ENCODE results near the gene PEAK1.

DNA sequence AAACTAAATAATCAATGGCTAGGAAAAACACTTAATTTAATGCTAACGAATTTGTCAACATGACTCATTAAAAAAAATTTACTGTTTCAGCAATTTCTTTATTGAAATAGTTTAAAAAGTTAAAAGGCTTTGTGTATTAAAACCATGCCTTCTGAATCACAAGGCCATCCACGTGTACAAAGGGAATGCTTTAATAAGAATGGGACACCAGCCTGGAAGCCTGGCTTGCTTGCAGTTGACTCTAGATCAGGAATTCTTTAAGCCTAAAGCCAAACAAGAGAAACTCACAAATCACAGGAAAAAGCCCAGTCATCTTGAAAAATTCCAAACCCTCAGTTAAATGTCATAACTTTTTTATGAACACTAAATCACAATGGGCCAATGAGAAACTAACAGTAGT lies 137.6 kb downstream of the PEAK1 start:
- TF ChIP-seq, protein P1, sequence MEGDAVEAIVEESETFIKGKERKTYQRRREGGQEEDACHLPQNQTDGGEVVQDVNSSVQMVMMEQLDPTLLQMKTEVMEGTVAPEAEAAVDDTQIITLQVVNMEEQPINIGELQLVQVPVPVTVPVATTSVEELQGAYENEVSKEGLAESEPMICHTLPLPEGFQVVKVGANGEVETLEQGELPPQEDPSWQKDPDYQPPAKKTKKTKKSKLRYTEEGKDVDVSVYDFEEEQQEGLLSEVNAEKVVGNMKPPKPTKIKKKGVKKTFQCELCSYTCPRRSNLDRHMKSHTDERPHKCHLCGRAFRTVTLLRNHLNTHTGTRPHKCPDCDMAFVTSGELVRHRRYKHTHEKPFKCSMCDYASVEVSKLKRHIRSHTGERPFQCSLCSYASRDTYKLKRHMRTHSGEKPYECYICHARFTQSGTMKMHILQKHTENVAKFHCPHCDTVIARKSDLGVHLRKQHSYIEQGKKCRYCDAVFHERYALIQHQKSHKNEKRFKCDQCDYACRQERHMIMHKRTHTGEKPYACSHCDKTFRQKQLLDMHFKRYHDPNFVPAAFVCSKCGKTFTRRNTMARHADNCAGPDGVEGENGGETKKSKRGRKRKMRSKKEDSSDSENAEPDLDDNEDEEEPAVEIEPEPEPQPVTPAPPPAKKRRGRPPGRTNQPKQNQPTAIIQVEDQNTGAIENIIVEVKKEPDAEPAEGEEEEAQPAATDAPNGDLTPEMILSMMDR (IDR thresholded peaks at IDR 0.05): no peak
- TF ChIP-seq POLR2AphosphoS5 (IDR thresholded peaks at IDR 0.05): no peak
